Keratinocyte (primary cell): ENCODE results near the gene HNRNPAB. TPM values are rescaled to one million over a fixed set of nuclear protein-coding genes. Genes with fewer than 3 reads are reported as not detected.

Source experiments
- DNase-seq: peaks from one replicate; pipeline ENCODE4 v3.0.0-alpha.2; 2011; ENCODE audit warnings: low read depth, missing footprints, low spot score
- FAIRE-seq: peaks from 2 replicates; lab custom pipeline; 2011; peaks lifted over from hg19 to GRCh38; lab: Jason Lieb, UNC
- H2AFZ ChIP-seq: 2 replicates; pipeline ENCODE4 v1.6.0; 2012; ENCODE audit warnings: low read length, control low read depth, inconsistent platforms; ENCODE audit not compliant: control insufficient read depth
- H3K27ac ChIP-seq: 2 replicates; pipeline ENCODE4 v1.5.1; 2011; ENCODE audit warnings: low read length; ENCODE audit not compliant: control insufficient read depth, insufficient read depth
- H3K27me3 ChIP-seq: 3 replicates; pipeline ENCODE4 v1.6.0; 2011; ENCODE audit warnings: low read length; ENCODE audit not compliant: control insufficient read depth, insufficient read depth; ENCODE audit errors: extremely low read depth
- H3K36me3 ChIP-seq, 2 experiments: 2 replicates in 1 of 2; 3 replicates in 1 of 2; pipeline ENCODE4 v1.5.1; 2011; ENCODE audit warnings: low read length in 2 of 2, mild to moderate bottlenecking in 1 of 2; ENCODE audit not compliant: control insufficient read depth in 2 of 2, insufficient read depth in 2 of 2; ENCODE audit errors: extremely low read depth in 1 of 2
- H3K4me1 ChIP-seq: 3 replicates; pipeline ENCODE4 v1.5.1; 2011; ENCODE audit warnings: low read length; ENCODE audit not compliant: control insufficient read depth, insufficient read depth; ENCODE audit errors: extremely low read depth
- H3K4me2 ChIP-seq: 3 replicates; pipeline ENCODE4 v1.6.0; 2011; ENCODE audit warnings: low read depth, low read length; ENCODE audit not compliant: control insufficient read depth, insufficient read depth; ENCODE audit errors: extremely low read depth
- H3K4me3 ChIP-seq, 3 experiments: fragments of 200-600 bp in 1 of 3; sonication (generic) in 1 of 3; 2 replicates in 2 of 3; 3 replicates in 1 of 3; pipeline ENCODE4 v1.5.1; 2011 to 2016; ENCODE audit warnings: low read length in 3 of 3, mild to moderate bottlenecking in 3 of 3, control low read depth in 2 of 3, inconsistent platforms in 1 of 3, low read depth in 1 of 3, mixed read lengths in 1 of 3, mixed run types in 1 of 3, moderate library complexity in 1 of 3; ENCODE audit not compliant: control insufficient read depth in 2 of 3, insufficient read depth in 2 of 3; ENCODE audit errors: extremely low read depth in 1 of 3
- H3K79me2 ChIP-seq: 2 replicates; pipeline ENCODE4 v1.6.0; 2012; ENCODE audit warnings: low read length; ENCODE audit not compliant: control insufficient read depth, insufficient read depth
- H3K9ac ChIP-seq: 3 replicates; pipeline ENCODE4 v1.6.0; 2011; ENCODE audit warnings: low read length; ENCODE audit not compliant: control insufficient read depth, insufficient read depth; ENCODE audit errors: extremely low read depth
- H3K9me1 ChIP-seq: 3 replicates; pipeline ENCODE4 v1.6.0; 2011; ENCODE audit warnings: low read length; ENCODE audit not compliant: control insufficient read depth, insufficient read depth; ENCODE audit errors: extremely low read depth
- H3K9me3 ChIP-seq: 2 replicates; pipeline ENCODE4 v1.5.1; 2012; ENCODE audit warnings: low read depth, low read length; ENCODE audit not compliant: control insufficient read depth
- H4K20me1 ChIP-seq: 3 replicates; pipeline ENCODE4 v1.6.0; 2011; ENCODE audit warnings: low read length; ENCODE audit not compliant: control insufficient read depth, insufficient read depth; ENCODE audit errors: extremely low read depth
- CTCF ChIP-seq, 3 experiments: IDR thresholded peaks in 1 of 3; conservative IDR thresholded peaks in 1 of 3; optimal IDR thresholded peaks in 1 of 3; 2 replicates in 2 of 3; 3 replicates in 1 of 3; pipeline versions ENCODE3 to v1.5.1; 2011; ENCODE audit warnings: low read length in 3 of 3, mild to moderate bottlenecking in 3 of 3, moderate library complexity in 2 of 3, control low read depth in 1 of 3, inconsistent platforms in 1 of 3; ENCODE audit not compliant: insufficient read depth in 2 of 3; ENCODE audit errors: extremely low read depth in 1 of 3
- EZH2 ChIP-seq: IDR thresholded peaks from one replicate; pipeline ENCODE4 v1.6.1; 2012; ENCODE audit warnings: inconsistent platforms, mild to moderate bottlenecking, low read length, moderate library complexity
- dilution Hi-C: fragments of 300-500 bp; cut with MboI; formaldehyde crosslinking; loops from one replicate; pipeline ENCODE4 v1.7.0; 2020; ENCODE audit warnings: low sequenced_read_pairs; ENCODE audit not compliant: extremely low pct_ligation_motif_present
- polyA plus RNA-seq, 5 experiments: library from polyadenylated mRNA; depleted of rRNA in 3 of 5; stranded (reverse) in 3 of 5; stranded (forward) in 1 of 5; unstranded in 1 of 5; fragments of >200 nt; gene quantifications; 1 replicate in 1 of 5; 2 replicates in 3 of 5; 3 replicates in 1 of 5; pipeline versions ENCODE4 v1.2.1 to v1.2.3, GENCODE V29; 2011 to 2012; ENCODE audit warnings: missing spikeins in 2 of 5, low read depth in 1 of 5, low replicate concordance in 1 of 5

HNRNPAB gene
- polyA plus RNA-seq, 1 donor (not counting 4 experiments of a cell fraction or from before 2014, with no cell fraction given): 161 TPM

- Histone ChIP-seq H3K9ac (no peak overlapping the region), H3K9me1 (no peaks in the 10 kb centered on the region), H3K27me3 (peaks cover 8% of the 10 kb centered on the region), H3K27ac (no peak overlapping the region), H4K20me1 (no peaks in the 10 kb centered on the region), H3K9me3 (no peaks in the 10 kb centered on the region), H2AFZ (no peak overlapping the region), H3K36me3 (no peaks in the 10 kb centered on the region), H3K4me3 (no peak overlapping the region), H3K4me2 (no peak overlapping the region), H3K4me1 (no peaks in the 10 kb centered on the region), H3K79me2 (no peaks in the 10 kb centered on the region)
- DNase-seq: no peak
- TF ChIP-seq EZH2: no peak
- FAIRE-seq: peak; percentile 90
- dilution Hi-C loops: no loop called here
These were observed 12.1 kb upstream of the HNRNPAB start for GRCh38 chr5:178192244-178192643.

GRCh38 chr5:178192787-178193186 lies 11.5 kb upstream of the HNRNPAB start:
- H3K36me3 ChIP-seq: no peaks in the 10 kb centered on the region
- FAIRE-seq (no peak), DNase-seq (no peak)
- H3K9ac ChIP-seq: no peak overlapping the region
- no peaks in the 10 kb centered on the region for H3K9me1 ChIP-seq
- peaks cover 8% of the 10 kb centered on the region for H3K27me3 ChIP-seq
- no peak overlapping the region for H3K4me3 ChIP-seq
- H4K20me1 ChIP-seq: no peaks in the 10 kb centered on the region
- H2AFZ ChIP-seq: no peak overlapping the region
- no peaks in the 10 kb centered on the region for H3K79me2 ChIP-seq
- TF ChIP-seq EZH2 (no peak), CTCF (optimal IDR thresholded peaks at IDR 0.05 in 1 of 3, IDR thresholded peaks at IDR 0.05 in 1 of 3, conservative IDR thresholded peaks at IDR 0.05 in 1 of 3; ENCODE audit: extremely low read depth in 1 of 3, insufficient read depth in 2 of 3, low read length in 3 of 3) (no peak)
- H3K9me3 ChIP-seq: no peaks in the 10 kb centered on the region
- dilution Hi-C loops: no loop called here
- no peak overlapping the region for H3K4me2 ChIP-seq
- H3K4me1 ChIP-seq: no peaks in the 10 kb centered on the region
- no peak overlapping the region for H3K27ac ChIP-seq

- H3K4me3 ChIP-seq: no peak overlapping the region
- no peaks in the 10 kb centered on the region for H3K9me3 ChIP-seq
- H3K9ac ChIP-seq: no peak overlapping the region
- no peak overlapping the region for H3K27ac ChIP-seq
- H3K4me1 ChIP-seq: no peaks in the 10 kb centered on the region
- no peak overlapping the region for H2AFZ ChIP-seq
- no peaks in the 10 kb centered on the region for H4K20me1 ChIP-seq
- no peaks in the 10 kb centered on the region for H3K79me2 ChIP-seq
- no peaks in the 10 kb centered on the region for H3K9me1 ChIP-seq
- H3K4me2 ChIP-seq: no peak overlapping the region
- peaks cover 8% of the 10 kb centered on the region for H3K27me3 ChIP-seq
- FAIRE-seq (no peak), DNase-seq (no peak)
- dilution Hi-C loops: no loop called here
- no peak for TF ChIP-seq CTCF (optimal IDR thresholded peaks at IDR 0.05 in 1 of 3, IDR thresholded peaks at IDR 0.05 in 1 of 3, conservative IDR thresholded peaks at IDR 0.05 in 1 of 3; ENCODE audit: extremely low read depth in 1 of 3, insufficient read depth in 2 of 3, low read length in 3 of 3)
- H3K36me3 ChIP-seq: no peaks in the 10 kb centered on the region
These were observed 11.0 kb upstream of the HNRNPAB start for GRCh38 chr5:178193251-178193809.
